HG02623 (cell line): ENCODE measurements around the gene FGD5.
A peak's percentile ranks its signal among the peaks of the same experiment; 100 is the strongest.

Source experiments
- ATAC-seq: cut with Tn5 transposase; IDR thresholded peaks from one replicate; pipeline ENCODE4 v1.9.1; 2021; ENCODE audit warnings: moderate library complexity; ENCODE audit not compliant: unreplicated experiment

Gene FGD5, protein sequence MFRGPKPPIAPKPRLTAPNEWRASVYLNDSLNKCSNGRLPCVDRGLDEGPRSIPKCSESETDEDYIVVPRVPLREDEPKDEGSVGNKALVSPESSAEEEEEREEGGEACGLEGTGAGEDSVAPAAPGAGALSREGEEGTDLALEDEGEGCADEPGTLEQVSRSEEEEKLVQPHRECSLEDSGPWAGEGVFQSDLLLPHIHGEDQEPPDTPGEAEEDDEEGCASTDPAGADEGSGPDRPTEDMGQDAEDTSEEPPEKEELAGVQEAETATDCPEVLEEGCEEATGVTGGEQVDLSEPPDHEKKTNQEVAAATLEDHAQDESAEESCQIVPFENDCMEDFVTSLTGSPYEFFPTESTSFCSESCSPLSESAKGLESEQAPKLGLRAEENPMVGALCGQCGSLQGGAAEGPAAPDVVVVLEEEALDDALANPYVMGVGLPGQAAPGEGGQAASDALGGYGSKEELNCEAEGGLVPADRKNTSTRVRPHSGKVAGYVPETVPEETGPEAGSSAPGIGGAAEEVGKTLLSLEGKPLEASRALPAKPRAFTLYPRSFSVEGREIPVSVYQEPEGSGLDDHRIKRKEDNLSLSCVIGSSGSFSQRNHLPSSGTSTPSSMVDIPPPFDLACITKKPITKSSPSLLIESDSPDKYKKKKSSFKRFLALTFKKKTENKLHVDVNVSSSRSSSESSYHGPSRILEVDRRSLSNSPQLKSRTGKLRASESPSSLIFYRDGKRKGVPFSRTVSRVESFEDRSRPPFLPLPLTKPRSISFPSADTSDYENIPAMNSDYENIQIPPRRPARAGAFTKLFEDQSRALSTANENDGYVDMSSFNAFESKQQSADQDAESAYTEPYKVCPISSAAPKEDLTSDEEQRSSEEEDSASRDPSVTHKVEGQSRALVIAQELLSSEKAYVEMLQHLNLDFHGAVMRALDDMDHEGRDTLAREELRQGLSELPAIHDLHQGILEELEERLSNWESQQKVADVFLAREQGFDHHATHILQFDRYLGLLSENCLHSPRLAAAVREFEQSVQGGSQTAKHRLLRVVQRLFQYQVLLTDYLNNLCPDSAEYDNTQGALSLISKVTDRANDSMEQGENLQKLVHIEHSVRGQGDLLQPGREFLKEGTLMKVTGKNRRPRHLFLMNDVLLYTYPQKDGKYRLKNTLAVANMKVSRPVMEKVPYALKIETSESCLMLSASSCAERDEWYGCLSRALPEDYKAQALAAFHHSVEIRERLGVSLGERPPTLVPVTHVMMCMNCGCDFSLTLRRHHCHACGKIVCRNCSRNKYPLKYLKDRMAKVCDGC (N-terminal part only)

DNA sequence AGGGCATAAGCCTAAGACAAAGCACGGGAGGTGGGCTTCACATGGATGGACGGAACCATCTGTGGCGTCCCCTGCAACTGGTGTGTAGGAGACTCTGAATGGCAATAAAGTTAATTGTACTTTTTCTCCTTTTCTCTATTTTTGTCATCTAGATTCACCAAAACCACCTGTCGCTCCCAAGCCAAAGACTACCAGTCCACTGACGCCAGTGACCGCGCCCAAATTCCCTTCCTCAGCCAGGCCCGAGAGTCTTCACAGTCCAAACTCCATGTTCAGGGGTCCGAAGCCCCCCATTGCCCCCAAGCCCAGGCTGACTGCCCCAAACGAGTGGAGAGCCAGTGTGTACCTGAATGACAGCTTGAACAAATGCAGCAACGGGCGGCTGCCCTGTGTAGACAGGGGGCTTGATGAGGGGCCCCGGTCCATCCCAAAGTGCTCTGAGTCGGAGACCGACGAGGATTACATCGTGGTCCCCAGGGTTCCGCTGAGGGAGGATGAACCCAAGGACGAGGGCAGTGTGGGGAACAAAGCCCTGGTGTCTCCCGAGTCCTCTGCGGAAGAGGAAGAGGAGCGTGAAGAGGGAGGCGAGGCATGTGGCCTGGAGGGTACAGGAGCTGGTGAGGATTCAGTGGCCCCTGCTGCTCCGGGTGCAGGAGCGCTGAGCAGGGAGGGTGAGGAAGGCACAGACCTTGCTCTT is at the start of gene FGD5:
FGD5 (plus strand) TSS at position 159 of the 697 bp plus-strand sequence; CDS start at position 269, 110 bp downstream.
- ATAC-seq: no peak

DNA sequence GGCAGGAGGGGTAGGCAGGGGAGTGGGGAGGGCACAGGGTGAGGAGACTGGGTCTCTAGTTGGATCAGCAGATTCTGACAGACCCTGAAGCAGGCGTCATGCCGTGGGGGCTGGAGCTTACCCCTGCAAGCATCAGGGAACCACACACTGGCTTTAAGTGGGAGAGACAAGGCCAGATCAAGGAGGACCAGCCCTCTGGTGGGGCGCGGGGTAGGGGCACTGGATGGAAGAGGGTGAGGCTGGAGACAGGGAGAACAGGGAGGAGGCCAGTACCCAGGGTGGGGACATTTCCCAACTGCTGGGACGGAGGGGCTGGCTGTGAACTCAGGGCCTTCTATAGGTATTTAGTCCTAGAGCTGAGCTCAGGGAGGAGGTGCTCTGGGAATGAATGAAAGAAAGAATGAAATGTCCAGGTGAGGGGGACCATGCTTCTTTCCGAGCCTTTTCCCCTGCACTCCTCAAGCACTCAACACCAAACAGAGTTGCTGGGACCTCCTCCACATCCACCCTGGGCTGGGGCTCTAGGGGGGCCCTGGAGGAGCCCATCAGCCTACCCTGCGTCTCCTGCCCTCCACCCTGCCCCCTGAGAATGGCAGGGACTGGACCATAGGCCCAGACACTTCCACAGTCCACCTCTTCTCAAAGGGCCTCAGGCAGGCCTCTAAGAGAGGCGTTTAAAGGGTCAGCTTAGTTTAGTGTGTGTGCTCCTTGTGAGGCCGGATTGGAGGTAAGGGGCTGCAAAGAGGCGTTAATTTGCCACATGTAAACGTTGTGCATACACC is 49.0 kb upstream of the FGD5 start:
- no peak for ATAC-seq

DNA sequence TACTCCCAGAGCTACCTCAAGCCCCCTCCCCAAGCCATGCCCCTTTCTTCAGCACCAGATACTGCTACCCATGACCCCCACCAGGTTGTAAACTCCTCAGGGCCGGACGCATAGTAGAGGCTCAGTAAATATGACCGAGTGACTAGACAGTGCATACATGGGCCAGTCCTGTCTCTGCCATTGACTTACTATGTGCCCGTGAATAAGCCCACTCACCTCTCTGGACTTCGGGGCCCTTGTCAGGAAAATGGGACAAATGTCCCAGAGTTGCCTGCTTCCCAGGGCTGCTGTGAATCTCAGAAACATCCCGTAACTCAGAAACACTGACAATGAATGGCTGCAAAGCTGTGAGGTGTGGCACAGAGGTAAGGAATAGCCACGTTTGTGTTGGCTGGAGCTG is 48.2 kb upstream of the FGD5 start:
- no peak for ATAC-seq

GRCh38 chr3:14771593-14772497 is 46.9 kb upstream of the FGD5 start:
- ATAC-seq: no peak

- ATAC-seq: no peak
Observed at GRCh38 chr3:14772533-14773138, 46.1 kb upstream of the FGD5 start.

DNA sequence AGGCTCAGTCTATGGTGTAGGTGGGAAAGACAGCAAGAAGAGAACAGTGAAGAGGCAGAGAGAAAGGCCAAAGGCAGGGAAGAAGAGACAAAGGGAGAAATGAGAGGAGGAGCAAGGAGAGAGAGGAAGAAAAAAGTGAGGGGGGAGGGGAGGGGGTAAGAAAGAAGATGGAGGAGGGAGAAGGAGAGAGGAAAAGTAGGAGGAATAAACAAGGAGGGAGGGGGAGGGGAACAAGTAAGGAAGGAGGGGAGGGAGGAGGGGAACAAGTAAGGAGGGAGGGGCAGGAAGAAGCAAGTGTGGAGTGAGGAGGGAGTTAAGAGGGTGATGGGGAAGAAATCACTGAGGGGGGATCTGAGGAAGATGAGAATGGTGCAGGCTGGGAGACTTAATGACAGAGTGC is 45.5 kb upstream of the FGD5 start:
- no peak for ATAC-seq

DNA sequence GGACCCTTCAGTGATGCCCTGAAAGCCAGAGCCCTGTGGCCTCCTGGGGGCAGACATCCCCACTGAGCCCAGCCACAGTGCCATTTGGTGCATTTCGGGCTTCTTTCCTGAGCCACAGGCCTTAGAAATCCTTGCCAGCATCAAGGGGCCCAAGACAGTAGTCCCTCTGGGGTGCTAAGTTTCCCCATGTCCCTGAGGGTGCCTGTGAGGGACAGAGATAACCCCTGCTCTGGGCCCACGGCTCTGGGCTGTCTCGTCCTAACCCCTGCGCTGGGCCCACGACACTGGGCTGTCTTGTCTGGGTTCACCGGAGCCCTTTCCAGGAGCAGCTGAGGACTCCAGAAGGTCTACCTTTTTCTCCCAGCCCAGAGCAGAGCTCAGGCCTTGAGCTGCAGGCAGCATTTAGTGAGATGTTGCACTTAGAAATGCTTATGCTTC is 45.1 kb upstream of the FGD5 start:
- ATAC-seq: no peak

DNA sequence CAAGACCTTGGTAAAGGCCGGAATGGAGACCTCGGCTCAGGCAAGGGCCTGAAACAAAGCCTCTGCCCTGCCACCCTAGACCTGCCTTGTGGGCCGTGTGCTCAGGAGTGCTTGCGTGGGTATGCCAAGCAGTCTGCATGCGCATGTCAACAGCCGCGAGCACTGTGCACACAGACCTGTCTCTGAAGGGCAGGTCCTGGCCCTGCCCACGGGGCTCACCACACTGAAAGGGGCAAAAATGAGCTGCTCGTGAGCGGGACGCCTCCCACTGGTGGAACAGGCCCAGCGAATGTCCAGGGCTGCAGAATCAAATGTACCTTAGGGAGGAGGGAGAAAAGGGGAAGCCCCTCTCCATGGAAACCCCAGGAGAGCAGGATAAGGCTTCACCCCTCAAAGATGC is 44.3 kb upstream of the FGD5 start:
- ATAC-seq: no peak

GRCh38 chr3:14775011-14775410 is 43.8 kb upstream of the FGD5 start:
- no peak for ATAC-seq

DNA sequence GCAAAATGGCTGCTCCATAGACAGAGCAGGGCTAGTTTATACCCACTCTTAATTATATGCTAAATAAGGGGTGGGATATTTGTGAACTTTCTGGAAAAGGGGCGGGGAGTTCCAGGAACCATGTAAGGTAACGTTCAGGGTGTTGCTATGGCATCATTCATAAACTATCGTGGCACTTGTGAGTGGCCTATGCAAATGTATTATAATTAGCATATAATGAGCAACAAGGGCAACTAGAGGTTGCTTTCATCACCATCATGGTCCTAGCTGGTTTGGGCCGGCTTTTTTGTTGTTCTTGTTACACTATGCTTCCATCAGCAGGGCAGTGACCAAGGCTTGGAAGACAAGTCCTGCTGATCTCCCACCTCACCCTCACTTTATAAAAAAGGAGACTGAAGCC is 43.2 kb upstream of the FGD5 start:
- ATAC-seq: no peak

GRCh38 chr3:14779069-14779685 is 39.6 kb upstream of the FGD5 start:
- ATAC-seq: no peak

- ATAC-seq: peak; percentile 82
Observed at GRCh38 chr3:14780927-14781507, 37.7 kb upstream of the FGD5 start.

GRCh38 chr3:14783480-14784086 is 35.2 kb upstream of the FGD5 start:
- ATAC-seq: no peak

DNA sequence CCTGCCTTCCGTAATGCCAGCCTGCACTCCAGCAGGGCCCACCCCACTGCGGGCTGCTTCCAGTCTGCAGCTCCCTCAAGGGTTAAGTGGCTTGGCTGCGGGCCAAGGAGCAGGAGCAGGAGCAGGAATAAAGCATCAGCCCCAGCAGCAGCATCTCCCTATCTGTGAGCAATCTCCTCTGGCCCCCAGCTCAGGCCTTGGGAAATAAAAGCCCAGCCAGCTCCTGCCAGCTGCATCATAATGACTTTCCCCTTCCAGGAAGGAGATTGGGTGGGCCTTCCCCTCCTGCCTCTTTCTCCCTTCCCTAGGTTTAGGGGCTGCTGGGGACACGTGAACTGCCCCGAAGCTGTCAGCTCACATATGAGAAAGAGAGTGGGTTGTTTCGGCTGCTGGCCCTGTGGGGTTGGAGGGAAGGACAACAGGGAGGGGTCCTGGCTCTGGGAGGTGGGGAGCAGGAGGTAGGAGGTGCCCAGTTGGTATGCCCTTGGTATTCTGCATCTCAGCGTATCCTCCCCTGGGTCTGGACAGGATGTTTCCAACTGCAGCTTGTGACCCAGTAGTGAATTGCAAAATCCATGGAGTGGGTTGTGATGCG is 34.6 kb upstream of the FGD5 start:
- ATAC-seq: no peak

DNA sequence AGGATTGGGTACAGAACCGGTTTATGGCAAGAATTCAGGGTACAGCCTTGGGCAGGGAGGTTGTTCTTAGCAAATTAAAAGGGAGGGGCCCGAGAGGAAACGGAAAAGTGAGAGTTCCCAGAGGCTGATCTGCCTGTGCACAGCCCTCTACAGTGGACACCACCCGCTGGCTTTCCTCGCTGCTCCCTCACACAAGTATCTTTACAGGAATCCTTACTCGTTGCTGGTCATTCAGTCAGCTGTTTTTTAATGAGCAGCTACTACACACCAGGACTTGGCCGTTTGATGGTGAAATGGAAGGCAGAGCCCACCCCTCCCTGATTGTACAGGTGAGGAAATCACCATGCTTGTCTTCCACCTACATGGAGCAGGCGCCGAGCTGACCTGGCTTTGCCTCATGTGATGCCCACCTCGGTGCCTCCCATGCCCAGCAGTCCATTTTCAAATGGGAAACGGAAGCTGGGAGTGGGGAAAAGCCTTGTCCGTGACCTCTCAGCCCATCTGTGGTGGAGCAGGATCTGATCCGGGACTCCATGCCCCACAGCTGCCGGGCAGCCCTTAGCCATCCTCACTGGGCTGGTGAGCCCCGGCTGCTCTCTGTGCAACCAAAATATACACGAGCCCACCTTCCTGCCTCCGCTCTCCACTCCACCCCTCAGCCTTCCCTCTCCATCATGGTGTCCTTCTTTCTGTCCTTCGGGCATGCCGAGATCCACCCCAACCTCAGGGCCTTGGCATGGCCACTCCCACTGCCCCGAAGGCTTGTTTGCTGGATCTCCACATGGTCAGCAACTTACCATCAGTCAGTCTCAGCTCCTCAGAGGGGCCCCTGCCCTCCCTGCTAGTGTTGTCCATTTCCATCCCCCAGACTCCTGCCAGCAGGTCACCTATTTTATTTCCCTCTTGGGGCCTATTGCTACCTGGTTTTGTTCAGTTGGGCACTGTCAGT is 33.3 kb upstream of the FGD5 start:
- no peak for ATAC-seq

DNA sequence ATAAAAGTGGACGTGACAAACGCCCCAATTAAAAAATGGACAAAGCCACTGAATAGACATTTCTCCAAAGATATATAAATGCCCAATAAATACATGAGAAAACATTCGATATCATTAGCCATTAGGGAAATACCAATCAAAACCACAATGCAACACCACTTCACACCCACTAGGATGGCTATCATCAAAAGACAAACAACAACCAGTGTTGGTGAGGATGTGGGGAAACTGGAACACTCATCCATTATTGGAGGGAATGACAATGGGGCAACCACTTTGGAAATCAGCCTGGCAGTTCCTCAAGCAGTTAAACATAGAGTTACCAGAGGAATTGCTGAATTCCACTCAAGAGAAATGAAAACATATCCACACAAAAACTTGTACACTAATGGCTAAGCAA is 32.4 kb upstream of the FGD5 start:
- ATAC-seq: no peak
